GM12892 (cell line): ENCODE measurements around the gene OLFM2.

ENCODE experiments used
- DNase-seq: peaks from one replicate; pipeline ENCODE4 v3.0.0; 2011; ENCODE audit not compliant: insufficient read length
- FAIRE-seq: peaks from 2 replicates; lab custom pipeline; 2011; peaks lifted over from hg19 to GRCh38; lab: Jason Lieb, UNC
- POLR2A ChIP-seq: IDR thresholded peaks from 2 replicates; pipeline ENCODE4 v1.6.1; 2011; ENCODE audit warnings: low read depth, low read length, control low read depth
- POLR2AphosphoS5 ChIP-seq: IDR thresholded peaks from 2 replicates; pipeline ENCODE4 v1.6.1; 2011; ENCODE audit warnings: low read depth, low read length, control low read depth
- TAF1 ChIP-seq: IDR thresholded peaks from 2 replicates; pipeline ENCODE4 v1.6.1; 2011; ENCODE audit warnings: low read depth, mild to moderate bottlenecking, control low read depth, low read length, borderline replicate concordance

OLFM2 gene

GRCh38 chr19:9811139-9811538, 125.2 kb downstream of the OLFM2 start:
- FAIRE-seq (no peak), DNase-seq (no peak)
- TF ChIP-seq POLR2AphosphoS5 (no peak), POLR2A (no peak), TAF1 (no peak)

- no peak for DNase-seq
- FAIRE-seq: no peak
These were observed 127.2 kb downstream of the OLFM2 start for GRCh38 chr19:9808855-9809824.

DNA sequence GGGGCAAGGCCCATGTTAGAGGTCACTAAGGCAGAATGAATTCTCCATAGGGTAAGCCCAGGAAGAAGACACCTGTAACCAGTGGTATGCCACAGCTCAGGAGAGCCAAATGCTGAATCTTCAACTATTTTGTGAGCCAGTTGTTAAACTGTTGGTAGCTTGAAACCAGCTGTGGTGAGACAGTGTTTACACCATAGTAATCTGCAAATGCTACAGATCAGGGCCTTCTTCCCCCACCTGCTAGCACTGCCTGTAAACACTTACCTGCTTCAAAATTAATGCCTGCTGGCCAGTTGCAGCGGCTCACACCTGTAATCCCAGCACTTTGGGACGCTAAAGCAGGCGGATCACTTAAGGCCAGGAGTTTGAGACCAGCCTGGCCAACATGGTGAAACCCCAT, 129.5 kb downstream of the OLFM2 start:
- TF ChIP-seq POLR2A: no peak
- no peak for DNase-seq
- FAIRE-seq: no peak

More at GRCh38 chr19:9808855-9809824, 127.2 kb downstream of the OLFM2 start:
- no peak for TF ChIP-seq TAF1
- TF ChIP-seq POLR2A: no peak
- 0 out of 2 replicates have a peak, but pooled peaks have one; percentile 39 for TF ChIP-seq POLR2AphosphoS5
